Measurements from ENCODE around the gene IMMP2L. TPM values are rescaled to one million over a fixed set of nuclear protein-coding genes. Genes with fewer than 3 reads are reported as not detected.

Gene IMMP2L
- total and polyA plus RNA-seq, 2 of the 4 experiments (the other 2 are of a cell fraction) = 5.8 to 9.3 TPM

DNA sequence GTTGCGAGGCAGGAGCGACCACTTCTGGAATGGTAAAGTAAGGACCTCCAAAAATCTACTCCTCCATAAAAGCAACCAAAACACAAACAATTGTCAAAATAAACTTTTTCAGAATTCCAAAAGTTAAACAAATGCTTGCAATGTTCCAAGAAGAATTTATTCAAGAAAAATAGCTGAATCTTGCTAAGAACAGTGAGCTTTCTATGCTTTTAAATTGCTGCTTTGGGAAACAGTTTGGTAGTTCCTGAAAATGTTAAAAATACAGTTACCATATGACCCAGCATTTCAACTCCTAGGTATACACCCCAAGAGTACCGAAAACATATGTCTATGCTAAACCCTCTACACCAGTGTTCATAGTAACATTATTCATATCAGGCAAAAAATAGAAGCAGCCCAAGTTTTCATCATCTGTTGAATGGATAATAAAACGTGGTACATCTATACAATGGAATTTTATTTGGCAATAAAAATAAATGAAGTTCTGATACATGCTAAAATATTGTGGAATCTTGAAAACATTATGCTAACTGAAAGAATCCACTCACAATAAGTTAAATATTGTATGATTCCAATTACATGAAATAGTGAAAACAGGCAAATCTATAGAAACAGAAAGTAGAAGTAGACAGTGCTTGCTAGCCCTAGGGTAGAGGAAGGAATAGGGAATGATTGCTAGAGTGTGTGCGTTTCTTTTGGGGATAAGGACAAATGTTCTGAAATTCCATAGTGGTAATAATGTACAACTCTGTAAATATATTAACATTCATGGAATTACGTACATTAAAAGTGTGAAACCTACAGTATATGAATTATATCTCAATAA, 414.4 kb downstream of the IMMP2L start:
- CTCF ChIA-PET = interaction anchor here (1.2 to 1.6 kb wide), 2 partner anchors 9 to 11 kb away, joined by 3 read pairs; no protein-coding TSS in a partner anchor
- Histone ChIP-seq H4K91ac (ENCODE audit: insufficient read depth, low read depth, low read length) (no peak overlapping the region), H3K18ac (ENCODE audit: low read depth, low read length) (no peak overlapping the region), H3K36me3 (ENCODE audit: control insufficient read depth, insufficient read depth, low read length) (no peaks in the 10 kb centered on the region), H3K79me1 (ENCODE audit: low read depth in 1 of 2, low read length in 2 of 2) (no peaks in the 10 kb centered on the region), H2AK9ac (replicated peaks; ENCODE audit: low read depth, low read length, poor library complexity) (no peak overlapping the region), H2AK5ac (ENCODE audit: low read depth, low read length) (no peak overlapping the region), H3K9me3 (ENCODE audit: control insufficient read depth, insufficient read depth, low read length) (no peaks in the 10 kb centered on the region), H3K9ac (ENCODE audit: low read depth, low read length) (no peak overlapping the region), H2BK15ac (ENCODE audit: low read depth, low read length) (no peak overlapping the region), H3K4me1 (ENCODE audit: control insufficient read depth, insufficient read depth, low read length) (no peaks in the 10 kb centered on the region), H3K4ac (ENCODE audit: low read depth, low read length) (no peak overlapping the region), H3K4me2 (ENCODE audit: low read depth, low read length) (no peak overlapping the region), H3K27ac (ENCODE audit: insufficient read depth, low read length) (no peak overlapping the region), H2AFZ (replicated peaks; ENCODE audit: low read length, poor library complexity) (no peak overlapping the region), H3K56ac (ENCODE audit: extremely low read depth, insufficient read depth, low read length) (no peak overlapping the region), H2BK120ac (ENCODE audit: low read depth, low read length) (no peak overlapping the region), H4K5ac (ENCODE audit: low read depth, low read length) (no peak overlapping the region), H3K4me3 (ENCODE audit: insufficient read depth, low read depth, low read length) (no peak overlapping the region), H3K9me1 (ENCODE audit: insufficient read depth, low read length) (no peaks in the 10 kb centered on the region), H4K8ac (ENCODE audit: low read depth in 2 of 2, low read length in 2 of 2) (no peak overlapping the region), H3K23ac (ENCODE audit: low read depth, low read length) (no peak overlapping the region), H2BK20ac (ENCODE audit: low read depth, low read length) (no peak overlapping the region), H3K14ac (replicated peaks; ENCODE audit: low read depth, low read length) (no peak overlapping the region), H2BK5ac (ENCODE audit: low read depth, low read length, poor library complexity, severe bottlenecking) (no peak overlapping the region), H3K27me3 (ENCODE audit: control insufficient read depth, insufficient read depth, low read length) (no peaks in the 10 kb centered on the region), H4K20me1 (ENCODE audit: insufficient read depth, low read length) (no peaks in the 10 kb centered on the region)
- dilution Hi-C loops (cut with HindIII; ENCODE audit: low sequenced_read_pairs, unreplicated experiment) = no loop called here
- TF ChIP-seq NFE2L2 (IDR thresholded peaks at IDR 0.05; ENCODE audit: low read depth, low read length) (no peak), FOS (IDR thresholded peaks at IDR 0.05; ENCODE audit: low read depth, low read length) (no peak), RCOR1 (IDR thresholded peaks at IDR 0.05; ENCODE audit: insufficient replicate concordance, low read length) (no peak), BHLHE40 (IDR thresholded peaks at IDR 0.05; ENCODE audit: low read depth, low read length) (no peak), RFX5 (IDR thresholded peaks at IDR 0.05; ENCODE audit: low read depth, low read length) (no peak), MAFK (IDR thresholded peaks at IDR 0.05; ENCODE audit: low read depth, low read length) (no peak), POLR2A (IDR thresholded peaks at IDR 0.05; ENCODE audit: low read depth, low read length) (no peak), CHD1 (IDR thresholded peaks at IDR 0.05; ENCODE audit: low read depth, low read length) (no peak), CEBPB (IDR thresholded peaks at IDR 0.05; ENCODE audit: low read depth, low read length) (no peak), RAD21 (IDR thresholded peaks at IDR 0.05; ENCODE audit: low read length) (no peak), SMC3 (IDR thresholded peaks at IDR 0.05; ENCODE audit: low read depth, low read length) (no peak), MAZ (IDR thresholded peaks at IDR 0.05; ENCODE audit: borderline replicate concordance, low read depth, low read length) (no peak), MXI1 (IDR thresholded peaks at IDR 0.05; ENCODE audit: borderline replicate concordance, low read depth, low read length) (no peak)
- TF ChIP-seq, protein P1, sequence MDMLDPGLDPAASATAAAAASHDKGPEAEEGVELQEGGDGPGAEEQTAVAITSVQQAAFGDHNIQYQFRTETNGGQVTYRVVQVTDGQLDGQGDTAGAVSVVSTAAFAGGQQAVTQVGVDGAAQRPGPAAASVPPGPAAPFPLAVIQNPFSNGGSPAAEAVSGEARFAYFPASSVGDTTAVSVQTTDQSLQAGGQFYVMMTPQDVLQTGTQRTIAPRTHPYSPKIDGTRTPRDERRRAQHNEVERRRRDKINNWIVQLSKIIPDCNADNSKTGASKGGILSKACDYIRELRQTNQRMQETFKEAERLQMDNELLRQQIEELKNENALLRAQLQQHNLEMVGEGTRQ (IDR thresholded peaks at IDR 0.05; ENCODE audit: low read depth, low read length) = no peak
- TF ChIP-seq, protein P2, sequence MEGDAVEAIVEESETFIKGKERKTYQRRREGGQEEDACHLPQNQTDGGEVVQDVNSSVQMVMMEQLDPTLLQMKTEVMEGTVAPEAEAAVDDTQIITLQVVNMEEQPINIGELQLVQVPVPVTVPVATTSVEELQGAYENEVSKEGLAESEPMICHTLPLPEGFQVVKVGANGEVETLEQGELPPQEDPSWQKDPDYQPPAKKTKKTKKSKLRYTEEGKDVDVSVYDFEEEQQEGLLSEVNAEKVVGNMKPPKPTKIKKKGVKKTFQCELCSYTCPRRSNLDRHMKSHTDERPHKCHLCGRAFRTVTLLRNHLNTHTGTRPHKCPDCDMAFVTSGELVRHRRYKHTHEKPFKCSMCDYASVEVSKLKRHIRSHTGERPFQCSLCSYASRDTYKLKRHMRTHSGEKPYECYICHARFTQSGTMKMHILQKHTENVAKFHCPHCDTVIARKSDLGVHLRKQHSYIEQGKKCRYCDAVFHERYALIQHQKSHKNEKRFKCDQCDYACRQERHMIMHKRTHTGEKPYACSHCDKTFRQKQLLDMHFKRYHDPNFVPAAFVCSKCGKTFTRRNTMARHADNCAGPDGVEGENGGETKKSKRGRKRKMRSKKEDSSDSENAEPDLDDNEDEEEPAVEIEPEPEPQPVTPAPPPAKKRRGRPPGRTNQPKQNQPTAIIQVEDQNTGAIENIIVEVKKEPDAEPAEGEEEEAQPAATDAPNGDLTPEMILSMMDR (conservative IDR thresholded peaks at IDR 0.05; ENCODE audit: low read depth, low read length) = no peak
- TF ChIP-seq, protein P3, sequence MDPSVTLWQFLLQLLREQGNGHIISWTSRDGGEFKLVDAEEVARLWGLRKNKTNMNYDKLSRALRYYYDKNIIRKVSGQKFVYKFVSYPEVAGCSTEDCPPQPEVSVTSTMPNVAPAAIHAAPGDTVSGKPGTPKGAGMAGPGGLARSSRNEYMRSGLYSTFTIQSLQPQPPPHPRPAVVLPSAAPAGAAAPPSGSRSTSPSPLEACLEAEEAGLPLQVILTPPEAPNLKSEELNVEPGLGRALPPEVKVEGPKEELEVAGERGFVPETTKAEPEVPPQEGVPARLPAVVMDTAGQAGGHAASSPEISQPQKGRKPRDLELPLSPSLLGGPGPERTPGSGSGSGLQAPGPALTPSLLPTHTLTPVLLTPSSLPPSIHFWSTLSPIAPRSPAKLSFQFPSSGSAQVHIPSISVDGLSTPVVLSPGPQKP (IDR thresholded peaks at IDR 0.05; ENCODE audit: borderline replicate concordance, low read depth, low read length) = no peak
- in situ Hi-C loops (cut with MboI; ENCODE audit: low sequenced_read_pairs) = no loop called here
- no peak for DNase-seq
- ATAC-seq (ENCODE audit: low read depth) = no peak
- BruUV-seq (replicated peaks) = no TSS peak
- intact Hi-C loops (cut with micrococcal nuclease) = no loop called here
- POLR2A ChIA-PET (ENCODE audit: unreplicated experiment) = no interaction called here
- WGBS, 2 experiments (ENCODE audit: extremely low coverage in 2 of 2, insufficient read length in 1 of 2) = no CpG with 5 or more reads among the region's 6 CpGs
